Colonic mucosa (tissue), 4 donors: ENCODE data around the gene NUPR1. TPM values are rescaled to one million over a fixed set of nuclear protein-coding genes. Genes with fewer than 3 reads are reported as not detected.
A peak's percentile ranks its signal among the peaks of the same experiment; 100 is the strongest.

ENCODE experiments used
- DNase-seq: peaks from one replicate; pipeline ENCODE4 v3.0.0-alpha.2; 2020
- H3K27ac ChIP-seq: fragments of 200-600 bp; one replicate; pipeline ENCODE4 v1.8.0; 2021
- H3K27me3 ChIP-seq: fragments of 200-600 bp; one replicate; pipeline ENCODE4 v1.8.0; 2021
- H3K36me3 ChIP-seq: fragments of 200-600 bp; one replicate; pipeline ENCODE4 v1.8.0; 2021
- H3K4me1 ChIP-seq: fragments of 200-600 bp; one replicate; pipeline ENCODE4 v1.8.0; 2021; ENCODE audit warnings: mild to moderate bottlenecking
- H3K4me3 ChIP-seq: fragments of 200-600 bp; one replicate; pipeline ENCODE4 v1.8.0; 2021
- H3K9ac ChIP-seq, 2 donors: one replicate each; pipeline ENCODE4 v1.7.0; 2013; ENCODE audit warnings: control low read depth in 2 of 2, low read depth in 2 of 2, low read length in 2 of 2
- H3K9me3 ChIP-seq: fragments of 200-600 bp; one replicate; pipeline ENCODE4 v1.8.0; 2021
- CTCF ChIP-seq: fragments of 200-600 bp; IDR thresholded peaks from one replicate; pipeline ENCODE4 v1.8.0; 2022; ENCODE audit warnings: antibody characterized with exemption, mild to moderate bottlenecking
- intact Hi-C: fragments of 100-400 bp; cut with DNase I; formaldehyde crosslinking; loops from one replicate; pipeline ENCODE4 v1.14.1; 2022
- total RNA-seq, 2 donors: library from RNA; stranded (reverse); fragmentation: NEBNext Ultra II Directional in 1 of 2; extraction: Animal tissue kit (Norgen Biotek cat#: 25700) in 1 of 2; gene quantifications; one replicate each; pipeline ENCODE4 v1.2.1, GENCODE V29; 2021
- donor health status: healthy.
- donor health status: DM: no; HTN: no; CAD: no.
- donor health status: DM: no; HTN: no; CAD: no.

Gene NUPR1
- total RNA-seq, 2 donors from 2014 or later, result 87.0 to 128 TPM

GRCh38 chr16:28495795-28496749, 42.7 kb downstream of the NUPR1 start:
- Histone ChIP-seq H3K9me3 (no peaks in the 10 kb centered on the region), H3K4me1 (no peaks in the 10 kb centered on the region), H3K9ac (peak overlapping the region; percentile 79 to 99), H3K4me3 (peak overlapping the region; percentile 49), H3K27ac (peak overlapping the region; percentile 86), H3K36me3 (no peaks in the 10 kb centered on the region), H3K27me3 (no peaks in the 10 kb centered on the region)
- peak; percentile 50 for DNase-seq
- intact Hi-C loops, result no loop called here
- no peak for TF ChIP-seq CTCF

GRCh38 chr16:28495098-28495793, 43.5 kb downstream of the NUPR1 start:
- TF ChIP-seq CTCF, result no peak
- intact Hi-C loops, result no loop called here
- peak overlapping the region; percentile 86 for H3K27ac ChIP-seq
- peak overlapping the region; percentile 49 for H3K4me3 ChIP-seq
- H3K36me3 ChIP-seq, result no peaks in the 10 kb centered on the region
- H3K27me3 ChIP-seq, result no peaks in the 10 kb centered on the region
- H3K9me3 ChIP-seq, result no peaks in the 10 kb centered on the region
- no peaks in the 10 kb centered on the region for H3K4me1 ChIP-seq
- DNase-seq, result peak; percentile 79
- peak overlapping the region; percentile 79 to 99 for H3K9ac ChIP-seq

- H3K4me1 ChIP-seq, result no peaks in the 10 kb centered on the region
- no peak for TF ChIP-seq CTCF
- intact Hi-C loops, result no loop called here
Measured at GRCh38 chr16:28494121-28494851, 44.5 kb downstream of the NUPR1 start, which contains the start of gene APOBR. Gene APOBR, plus strand, starts transcription at chr16:28494643. Its CDS starts 39 bp downstream, at chr16:28494682.

GRCh38 chr16:28492511-28492910, 46.3 kb downstream of the NUPR1 start:
- Histone ChIP-seq H3K4me1 (no peaks in the 10 kb centered on the region), H3K27ac (peak overlapping the region; percentile 86), H3K9me3 (no peaks in the 10 kb centered on the region), H3K4me3 (peak overlapping the region; percentile 93), H3K27me3 (no peaks in the 10 kb centered on the region), H3K36me3 (no peaks in the 10 kb centered on the region), H3K9ac (peak overlapping the region in 1 of 2 donors; percentile 96)
- intact Hi-C loops, result no loop called here
- no peak for TF ChIP-seq CTCF
- no peak for DNase-seq

More at GRCh38 chr16:28494121-28494851, 44.5 kb downstream of the NUPR1 start, which contains the start of gene APOBR:
- DNase-seq, result peak; percentile 80
- H3K27me3 ChIP-seq, result no peaks in the 10 kb centered on the region
- peak within 1 kb of the TSS; percentile 79 to 99 for H3K9ac ChIP-seq
- H3K4me3 ChIP-seq, result peak within 1 kb of the TSS; percentile 49
- H3K36me3 ChIP-seq, result no peaks in the 10 kb centered on the region
- H3K9me3 ChIP-seq, result no peaks in the 10 kb centered on the region
- H3K27ac ChIP-seq, result peak within 1 kb of the TSS; percentile 86

- Histone ChIP-seq H3K9ac (peak within 1 kb of the TSS; percentile 92 to 99), H3K9me3 (no peaks in the 10 kb centered on the region), H3K36me3 (no peaks in the 10 kb centered on the region), H3K27me3 (no peaks in the 10 kb centered on the region), H3K4me3 (peak within 1 kb of the TSS; percentile 93), H3K4me1 (no peaks in the 10 kb centered on the region), H3K27ac (peak within 1 kb of the TSS; percentile 86)
- no peak for TF ChIP-seq CTCF
- intact Hi-C loops, result no loop called here
- peak; percentile 96 for DNase-seq
Measured at GRCh38 chr16:28491970-28492474, 46.8 kb downstream of the NUPR1 start, which contains the start of gene CLN3. Gene CLN3, minus strand, starts transcription at chr16:28492074. Its CDS starts 315 bp downstream, at chr16:28491759.
